HepG2 (cell line): ENCODE results near the gene TP63. TPM values are rescaled to one million over a fixed set of nuclear protein-coding genes. Genes with fewer than 3 reads are reported as not detected.

ENCODE experiments used
- ATAC-seq: fragments of 200-7000 bp; cut with Tn5 transposase; 3 replicates; pipeline ENCODE4 v1.9.1; 2020; ENCODE audit warnings: mild to moderate bottlenecking, moderate library complexity
- BruUV-seq: library from RNA; stranded (reverse); fragments of 400-500 nt; replicated peaks from 2 replicates; lab custom pipeline; 2021; lab: Mats Ljungman, UMichigan
- CTCF ChIA-PET: fragments of 300-600 bp; formaldehyde crosslinking; extraction: SDS; loops from one replicate; lab custom pipeline; 2021; ENCODE audit warnings: low total read pairs, inconsistent platforms, low intra/inter-chr PET ratio; lab: Yijun Ruan, JAX
- POLR2A ChIA-PET: fragments of 350-600 bp; sonication (Branson Sonifier 250); formaldehyde crosslinking; loops from one replicate; lab custom pipeline; 2020; ENCODE audit warnings: antibody characterized with exemption, inconsistent platforms; lab: Yijun Ruan, JAX
- DNase-seq: peaks from one replicate; pipeline ENCODE4 v3.0.0-alpha.2; 2015; ENCODE audit warnings: low spot score
- FAIRE-seq: peaks from 3 replicates; lab custom pipeline; 2011; peaks lifted over from hg19 to GRCh38; lab: Jason Lieb, UNC
- H2AFZ ChIP-seq: one replicate; pipeline ENCODE4 v1.6.1; 2011; ENCODE audit warnings: low read length, inconsistent platforms
- H3K27ac ChIP-seq: fragments of 300-600 bp; 3 replicates; pipeline ENCODE4 v1.8.0; 2011; ENCODE audit warnings: mixed run types, mild to moderate bottlenecking, mixed read lengths, low read length, inconsistent platforms; ENCODE audit not compliant: insufficient read depth; ENCODE audit errors: extremely low read length
- H3K27me3 ChIP-seq, 2 experiments: fragments of 200-600 bp in 1 of 2; 2 replicates in 1 of 2; 3 replicates in 1 of 2; pipeline versions ENCODE4 v1.6.0 to v1.8.0; 2011; ENCODE audit warnings: low read length in 2 of 2, mild to moderate bottlenecking in 2 of 2, moderate library complexity in 2 of 2, inconsistent platforms in 1 of 2; ENCODE audit not compliant: insufficient read depth in 2 of 2, control insufficient read depth in 1 of 2
- H3K36me3 ChIP-seq, 2 experiments: fragments of 200-600 bp in 1 of 2; replicated peaks in 1 of 2; 2 replicates in 1 of 2; 3 replicates in 1 of 2; pipeline versions ENCODE4 v1.5.1 to v1.8.0; 2011; ENCODE audit warnings: low read length in 2 of 2, inconsistent platforms in 1 of 2; ENCODE audit not compliant: insufficient read depth in 2 of 2, control insufficient read depth in 1 of 2
- H3K4me1 ChIP-seq: 2 replicates; pipeline ENCODE4 v1.5.1; 2012; ENCODE audit warnings: low read length, inconsistent platforms; ENCODE audit not compliant: insufficient read depth
- H3K4me2 ChIP-seq: 2 replicates; pipeline ENCODE4 v1.6.0; 2011; ENCODE audit warnings: low read depth, low read length, inconsistent platforms
- H3K4me3 ChIP-seq, 3 experiments: fragments of 200-600 bp in 1 of 3; sonication (generic), shearing (Covaris generic) in 1 of 3; replicated peaks in 1 of 3; 2 replicates each; pipeline ENCODE4 v1.5.1; 2011 to 2016; ENCODE audit warnings: low read length in 3 of 3, inconsistent platforms in 2 of 3, low read depth in 2 of 3, mild to moderate bottlenecking in 2 of 3, control low read depth in 1 of 3, mixed read lengths in 1 of 3; ENCODE audit not compliant: insufficient read depth in 1 of 3
- H3K79me2 ChIP-seq: one replicate; pipeline ENCODE4 v1.6.1; 2011; ENCODE audit warnings: low read length, inconsistent platforms; ENCODE audit not compliant: insufficient read depth
- H3K9ac ChIP-seq: 2 replicates; pipeline ENCODE4 v1.6.0; 2011; ENCODE audit warnings: mild to moderate bottlenecking, low read depth, low read length, inconsistent platforms; ENCODE audit not compliant: insufficient read depth
- H3K9me3 ChIP-seq: 2 replicates; pipeline ENCODE4 v1.5.1; 2012; ENCODE audit warnings: mild to moderate bottlenecking, low read length
- H4K20me1 ChIP-seq: 2 replicates; pipeline ENCODE4 v1.6.0; 2011; ENCODE audit warnings: inconsistent platforms, mild to moderate bottlenecking, low read length, moderate library complexity; ENCODE audit not compliant: insufficient read depth
- HDAC6 ChIP-seq: fragments of 200-600 bp; sonication (generic); IDR thresholded peaks from 2 replicates; pipeline ENCODE4 v1.7.0; 2017; ENCODE audit warnings: mild to moderate bottlenecking, antibody characterized with exemption, low read length, low read depth
- HES4 ChIP-seq: sonication (generic); formaldehyde crosslinking; IDR thresholded peaks from 2 replicates; pipeline ENCODE4 v1.9.0; 2021; ENCODE audit warnings: mild to moderate bottlenecking, missing genetic modification reagents, borderline replicate concordance
- KLF11 ChIP-seq: IDR thresholded peaks from 2 replicates; pipeline ENCODE4 v1.6.1; 2016; ENCODE audit warnings: missing compliant biosample characterization
- MLX ChIP-seq: IDR thresholded peaks from 2 replicates; pipeline ENCODE4 v1.6.1; 2016
- REL ChIP-seq: sonication (generic); formaldehyde crosslinking; conservative IDR thresholded peaks from 2 replicates; pipeline ENCODE4 v1.8.0; 2022; ENCODE audit warnings: mild to moderate bottlenecking, missing genetic modification reagents, moderate library complexity
- SMARCC2 ChIP-seq: fragments of 450-650 bp; IDR thresholded peaks from 2 replicates; pipeline ENCODE4 v1.6.1; 2017; ENCODE audit warnings: antibody characterized with exemption, mild to moderate bottlenecking
- SRF ChIP-seq: IDR thresholded peaks from 2 replicates; pipeline ENCODE4 v1.6.1; 2011; ENCODE audit warnings: mild to moderate bottlenecking, low read depth, low read length, moderate library complexity
- ZBTB43 ChIP-seq: sonication (generic); formaldehyde crosslinking; conservative IDR thresholded peaks from 2 replicates; pipeline ENCODE4 v1.4.0; 2020; ENCODE audit warnings: missing genetic modification reagents
- ZBTB8A ChIP-seq: sonication (generic); formaldehyde crosslinking; IDR thresholded peaks from 2 replicates; pipeline ENCODE4 v1.4.0; 2020; ENCODE audit warnings: mild to moderate bottlenecking, low read depth, missing genetic modification reagents, borderline replicate concordance
- ZNF501 ChIP-seq: sonication (generic); formaldehyde crosslinking; IDR thresholded peaks from 2 replicates; pipeline ENCODE4 v1.5.1; 2020; ENCODE audit warnings: mild to moderate bottlenecking, moderate library complexity, missing genetic modification reagents
- ZNF562 ChIP-seq: sonication (generic); formaldehyde crosslinking; IDR thresholded peaks from 2 replicates; pipeline ENCODE4 v1.8.0; 2022; ENCODE audit warnings: missing genetic modification reagents, borderline replicate concordance
- ZNF7 ChIP-seq: IDR thresholded peaks from 2 replicates; pipeline ENCODE4 v1.6.1; 2016; ENCODE audit warnings: missing biosample characterization, missing genetic modification reagents
- ZNF776 ChIP-seq: sonication (generic); formaldehyde crosslinking; IDR thresholded peaks from 2 replicates; pipeline ENCODE4 v1.4.0; 2020; ENCODE audit warnings: mild to moderate bottlenecking, missing genetic modification reagents
- ZNF816 ChIP-seq: sonication (generic); formaldehyde crosslinking; IDR thresholded peaks from 2 replicates; pipeline ENCODE4 v1.8.0; 2022; ENCODE audit warnings: missing genetic modification reagents, mild to moderate bottlenecking, borderline replicate concordance
- WGBS: methylation state at CpG from one replicate; pipeline ENCODE4 v1.1.6; 2017; ENCODE audit warnings: low lambda C conversion rate; 5-methylcytosine and 5-hydroxymethylcytosine counted together
- in situ Hi-C: cut with HindIII; loops from 2 replicates; pipeline ENCODE4 v1.10.0; 2017; ENCODE audit warnings: low pct_unique_long_range_greater_than_20kb; ENCODE audit not compliant: extremely low pct_ligation_motif_present
- intact Hi-C: fragments of 100-400 bp; cut with micrococcal nuclease; formaldehyde crosslinking; loops from one replicate; pipeline ENCODE4 v1.10.0; 2022; ENCODE audit not compliant: unreplicated experiment
- polyA plus RNA-seq, 8 experiments: library from polyadenylated mRNA; depleted of rRNA in 3 of 8; stranded (reverse) in 7 of 8; unstranded in 1 of 8; fragments of >200 nt; fragmentation: Illumina TruSeq in 4 of 8; extraction: Trizol in 4 of 8; gene quantifications; 2 replicates each; pipeline versions ENCODE4 v1.2.1 to v1.2.3, GENCODE V29; 2011 to 2016; ENCODE audit warnings: low read depth in 4 of 8, missing spikeins in 1 of 8, mixed read lengths in 1 of 8; ENCODE audit not compliant: insufficient read depth in 1 of 8
- total RNA-seq, 5 experiments: library from RNA; depleted of rRNA; stranded (reverse); fragments of >200 nt; fragmentation: Illumina TruSeq; extraction: Trizol; gene quantifications; 2 replicates each; pipeline ENCODE4 v1.2.3, GENCODE V29; 2016; ENCODE audit warnings: low read depth in 1 of 5
- TF ChIP-seq, protein P1 (sequence below): sonication (generic); formaldehyde crosslinking; IDR thresholded peaks from 2 replicates; pipeline ENCODE4 v1.4.0; 2020; ENCODE audit warnings: missing genetic modification reagents

The TP63 gene
- total and polyA plus RNA-seq, 2 of the 13 experiments (the other 11 are each of a cell fraction or from before 2014, with no cell fraction given), result not detected

- Histone ChIP-seq H4K20me1 (no peaks in the 10 kb centered on the region), H3K4me3 (no peak overlapping the region), H2AFZ (no peak overlapping the region), H3K79me2 (no peaks in the 10 kb centered on the region), H3K36me3 (no peaks in the 10 kb centered on the region), H3K4me1 (no peaks in the 10 kb centered on the region), H3K4me2 (no peak overlapping the region), H3K27ac (no peak overlapping the region), H3K9ac (no peak overlapping the region), H3K27me3 (no peaks in the 10 kb centered on the region), H3K9me3 (no peaks in the 10 kb centered on the region)
- ChIA-PET POLR2A (no interaction called here), CTCF (no interaction called here)
- 31% methylated on average over 4 of the region's 4 CpGs for WGBS
- intact Hi-C loops (no loop called here), in situ Hi-C loops (no loop called here)
- DNase-seq (no peak), ATAC-seq (no peak), FAIRE-seq (no peak)
- TF ChIP-seq ZBTB43, result no peak
- TF ChIP-seq ZNF816 (CRISPR knock-in tag), result no peak
- TF ChIP-seq MLX (CRISPR knock-in tag), result no peak
- TF ChIP-seq, protein P1, sequence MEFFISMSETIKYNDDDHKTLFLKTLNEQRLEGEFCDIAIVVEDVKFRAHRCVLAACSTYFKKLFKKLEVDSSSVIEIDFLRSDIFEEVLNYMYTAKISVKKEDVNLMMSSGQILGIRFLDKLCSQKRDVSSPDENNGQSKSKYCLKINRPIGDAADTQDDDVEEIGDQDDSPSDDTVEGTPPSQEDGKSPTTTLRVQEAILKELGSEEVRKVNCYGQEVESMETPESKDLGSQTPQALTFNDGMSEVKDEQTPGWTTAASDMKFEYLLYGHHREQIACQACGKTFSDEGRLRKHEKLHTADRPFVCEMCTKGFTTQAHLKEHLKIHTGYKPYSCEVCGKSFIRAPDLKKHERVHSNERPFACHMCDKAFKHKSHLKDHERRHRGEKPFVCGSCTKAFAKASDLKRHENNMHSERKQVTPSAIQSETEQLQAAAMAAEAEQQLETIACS (CRISPR knock-in tag), result no peak
- no peak for TF ChIP-seq ZNF501 (CRISPR knock-in tag)
- TF ChIP-seq REL (CRISPR knock-in tag), result no peak
- TF ChIP-seq ZNF562 (CRISPR knock-in tag), result no peak
- no peak for TF ChIP-seq HDAC6
- TF ChIP-seq SRF, result no peak
- TF ChIP-seq SMARCC2, result no peak
- no peak for TF ChIP-seq ZBTB8A
- TF ChIP-seq KLF11 (CRISPR knock-in tag), result no peak
- TF ChIP-seq HES4 (CRISPR knock-in tag), result no peak
- TF ChIP-seq ZNF776 (CRISPR knock-in tag), result no peak
- TF ChIP-seq ZNF7 (CRISPR knock-in tag), result no peak
- no TSS peak for BruUV-seq
Observed at GRCh38 chr3:189883113-189883753, 252.0 kb downstream of the TP63 start.
